ENCODE data around the gene ACMSD.
"Not testable (repeated sequence)": the region's sequence is repeated elsewhere in the genome, so short reads cannot be mapped to it uniquely, and the experiment has no call there.

Gene ACMSD

GRCh38 chr2:134838143-134838620, at the start of gene ACMSD:
TSS of gene ACMSD (plus strand) at chr2:134838616. CDS start at chr2:134838683, 67 bp downstream.
- DNase-seq: no peak

- DNase-seq: no peak
Observed at GRCh38 chr2:134790487-134790886, 47.9 kb upstream of the ACMSD start.

GRCh38 chr2:134791616-134792015, 46.8 kb upstream of the ACMSD start:
- no peak for DNase-seq

GRCh38 chr2:134792186-134792585, 46.2 kb upstream of the ACMSD start:
- DNase-seq: no peak

- no peak for DNase-seq
Observed at GRCh38 chr2:134795765-134796164, 42.7 kb upstream of the ACMSD start.

GRCh38 chr2:134796373-134796772, 42.0 kb upstream of the ACMSD start:
- no peak for DNase-seq

- no peak for DNase-seq
Observed at GRCh38 chr2:134799936-134800335, 38.5 kb upstream of the ACMSD start.

- no peak for DNase-seq
Observed at GRCh38 chr2:134800341-134800740, 38.1 kb upstream of the ACMSD start.

- peak; percentile 5 for DNase-seq
Observed at GRCh38 chr2:134803609-134804405, 34.6 kb upstream of the ACMSD start.

- DNase-seq: no peak
Observed at GRCh38 chr2:134815741-134816140, 22.7 kb upstream of the ACMSD start.

GRCh38 chr2:134818321-134818720, 20.1 kb upstream of the ACMSD start:
- DNase-seq: no peak

GRCh38 chr2:134819334-134819733, 19.1 kb upstream of the ACMSD start:
- no peak for DNase-seq

- DNase-seq: no peak
Observed at GRCh38 chr2:134823431-134823830, 15.0 kb upstream of the ACMSD start.

GRCh38 chr2:134823832-134824231, 14.6 kb upstream of the ACMSD start:
- no peak for DNase-seq

GRCh38 chr2:134825716-134826115, 12.7 kb upstream of the ACMSD start:
- DNase-seq: not testable (repeated sequence)

- no peak for DNase-seq
Observed at GRCh38 chr2:134835471-134835870, 2.9 kb upstream of the ACMSD start.

- DNase-seq: no peak
Observed at GRCh38 chr2:134836986-134837385, 1.4 kb upstream of the ACMSD start.

GRCh38 chr2:134839649-134840048, 1.2 kb downstream of the ACMSD start:
- no peak for DNase-seq

- DNase-seq: no peak
Observed at GRCh38 chr2:134842930-134843490, 4.6 kb downstream of the ACMSD start.

GRCh38 chr2:134843968-134844367, 5.6 kb downstream of the ACMSD start:
- DNase-seq: no peak

GRCh38 chr2:134845028-134845427, 6.6 kb downstream of the ACMSD start:
- DNase-seq: no peak

GRCh38 chr2:134845719-134846118, 7.3 kb downstream of the ACMSD start:
- DNase-seq: no peak

- DNase-seq: no peak
Observed at GRCh38 chr2:134846213-134846612, 7.8 kb downstream of the ACMSD start.

- DNase-seq: not testable (repeated sequence)
Observed at GRCh38 chr2:134847582-134847981, 9.2 kb downstream of the ACMSD start.

- no peak for DNase-seq
Observed at GRCh38 chr2:134852518-134852917, 14.1 kb downstream of the ACMSD start.
